ENCODE data around the gene MAD1L1. TPM values are rescaled to one million over a fixed set of nuclear protein-coding genes. Genes with fewer than 3 reads are reported as not detected.

Gene MAD1L1
- polyA plus RNA-seq, 6 donors from 2014 or later, result 109 to 209 (median 158) TPM

- peak overlapping the region in 1 of 8 donors; percentile 59 for H3K4me3 Mint-ChIP-seq
- ATAC-seq (ENCODE audit: low read depth in 2 of 2), result no peak
- peak overlapping the region in 2 of 6 donors; percentile 54 to 60 for H3K27ac Mint-ChIP-seq
- peaks cover 11 to 14% of the 10 kb centered on the region in 2 donors for H3K36me3 Mint-ChIP-seq
- no peaks in the 10 kb centered on the region for H3K27me3 Mint-ChIP-seq
- DNase-seq, result no peak
- peaks cover 4 to 14% (median 10%) of the 10 kb centered on the region in 7 donors for H3K9me3 Mint-ChIP-seq
- peaks cover 47 to 61% (median 60%) of the 10 kb centered on the region in 3 donors for H3K4me1 Mint-ChIP-seq
These were observed 200.5 kb downstream of the MAD1L1 start for GRCh38 chr7:2032030-2032875.

- Mint-ChIP-seq H3K27ac (peak overlapping the region in 4 of 6 donors; percentile 17 to 88 (median 78)), H3K27me3 (no peaks in the 10 kb centered on the region), H3K4me1 (peaks cover 42 to 53% (median 52%) of the 10 kb centered on the region in 3 donors), H3K9me3 (peaks cover 5 to 18% (median 12%) of the 10 kb centered on the region in 7 donors), H3K36me3 (peaks cover 13 to 14% of the 10 kb centered on the region in 2 donors), H3K4me3 (peak overlapping the region in 5 of 8 donors; percentile 57 to 82 (median 67))
- ATAC-seq (ENCODE audit: low read depth in 2 of 2) (peak in 1 of 2 donors; percentile 12), DNase-seq (no peak)
These were observed 201.3 kb downstream of the MAD1L1 start for GRCh38 chr7:2031451-2031845.

GRCh38 chr7:2030475-2031450 is 202.0 kb downstream of the MAD1L1 start:
- DNase-seq, result peak; percentile 51
- ATAC-seq (ENCODE audit: low read depth in 2 of 2), result peak; percentile 95 to 97
- peaks cover 14 to 16% of the 10 kb centered on the region in 2 donors for H3K36me3 Mint-ChIP-seq
- H3K4me1 Mint-ChIP-seq, result peaks cover 44 to 51% (median 50%) of the 10 kb centered on the region in 3 donors
- no peaks in the 10 kb centered on the region for H3K27me3 Mint-ChIP-seq
- H3K9me3 Mint-ChIP-seq, result peaks cover 5 to 23% (median 13%) of the 10 kb centered on the region in 7 donors
- peak overlapping the region in 6 of 8 donors; percentile 42 to 82 (median 67) for H3K4me3 Mint-ChIP-seq
- peak overlapping the region in 5 of 6 donors; percentile 58 to 88 (median 73) for H3K27ac Mint-ChIP-seq

DNA sequence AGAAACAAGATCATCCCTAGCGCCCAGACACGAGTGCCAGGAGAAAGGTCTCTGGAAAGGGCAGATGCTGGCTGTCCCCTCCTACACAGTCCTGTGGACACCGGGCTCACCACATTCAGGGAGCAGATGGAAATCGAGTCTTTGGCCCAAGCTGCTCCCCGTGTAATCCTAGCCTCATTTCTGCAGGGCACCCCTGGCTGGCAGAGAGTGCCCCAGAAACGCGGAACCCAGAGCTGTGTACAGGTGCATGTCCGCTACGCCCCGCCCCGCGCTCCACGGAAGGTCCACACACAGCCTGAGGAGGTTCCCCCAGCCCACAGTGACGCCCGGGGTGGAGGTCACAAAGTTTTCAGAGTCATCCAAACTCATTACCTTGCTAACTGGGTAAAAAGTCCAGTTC is 202.8 kb downstream of the MAD1L1 start:
- Mint-ChIP-seq H3K9me3 (peaks cover 9 to 30% (median 19%) of the 10 kb centered on the region in 7 donors), H3K27ac (peak overlapping the region in 2 of 6 donors; percentile 5 to 53), H3K4me3 (no peak overlapping the region), H3K4me1 (peaks cover 44 to 50% (median 49%) of the 10 kb centered on the region in 3 donors), H3K27me3 (no peaks in the 10 kb centered on the region), H3K36me3 (peaks cover 19 to 21% of the 10 kb centered on the region in 2 donors)
- DNase-seq (no peak), ATAC-seq (ENCODE audit: low read depth in 2 of 2) (no peak)

- ATAC-seq (ENCODE audit: low read depth in 2 of 2) (no peak), DNase-seq (no peak)
- H3K27me3 Mint-ChIP-seq, result no peaks in the 10 kb centered on the region
These were observed 203.4 kb downstream of the MAD1L1 start for GRCh38 chr7:2029211-2029905.

GRCh38 chr7:2028733-2029132 is 204.0 kb downstream of the MAD1L1 start:
- DNase-seq, result no peak
- peaks cover 21 to 29% of the 10 kb centered on the region in 2 donors for H3K36me3 Mint-ChIP-seq
- peaks cover 14 to 41% (median 27%) of the 10 kb centered on the region in 7 donors for H3K9me3 Mint-ChIP-seq
- H3K27ac Mint-ChIP-seq, result peak overlapping the region in 1 of 6 donors; percentile 88
- ATAC-seq (ENCODE audit: low read depth in 2 of 2), result no peak
- peaks cover 45 to 52% (median 48%) of the 10 kb centered on the region in 3 donors for H3K4me1 Mint-ChIP-seq
- no peaks in the 10 kb centered on the region for H3K27me3 Mint-ChIP-seq
- no peak overlapping the region for H3K4me3 Mint-ChIP-seq

More at GRCh38 chr7:2029211-2029905, 203.4 kb downstream of the MAD1L1 start:
- peak overlapping the region in 4 of 6 donors; percentile 15 to 88 (median 46) for H3K27ac Mint-ChIP-seq
- peaks cover 12 to 35% (median 22%) of the 10 kb centered on the region in 7 donors for H3K9me3 Mint-ChIP-seq
- peaks cover 40 to 49% (median 48%) of the 10 kb centered on the region in 3 donors for H3K4me1 Mint-ChIP-seq
- H3K36me3 Mint-ChIP-seq, result peaks cover 21 to 25% of the 10 kb centered on the region in 2 donors
- peak overlapping the region in 3 of 8 donors; percentile 24 to 72 (median 67) for H3K4me3 Mint-ChIP-seq

GRCh38 chr7:2025188-2025587 is 207.6 kb downstream of the MAD1L1 start:
- no peak for ATAC-seq (ENCODE audit: low read depth in 2 of 2)
- Mint-ChIP-seq H3K4me1 (peaks cover 32 to 40% (median 35%) of the 10 kb centered on the region in 3 donors), H3K36me3 (peaks cover 21 to 29% of the 10 kb centered on the region in 2 donors), H3K9me3 (peaks cover 14 to 41% (median 27%) of the 10 kb centered on the region in 7 donors), H3K27ac (no peak overlapping the region), H3K4me3 (peak overlapping the region in 1 of 8 donors; percentile 68), H3K27me3 (no peaks in the 10 kb centered on the region)
- no peak for DNase-seq

GRCh38 chr7:2024567-2024918 is 208.2 kb downstream of the MAD1L1 start:
- no peak for ATAC-seq (ENCODE audit: low read depth in 2 of 2)
- H3K4me3 Mint-ChIP-seq, result peak overlapping the region in 2 of 8 donors; percentile 9 to 68
- peaks cover 21 to 29% of the 10 kb centered on the region in 2 donors for H3K36me3 Mint-ChIP-seq

DNA sequence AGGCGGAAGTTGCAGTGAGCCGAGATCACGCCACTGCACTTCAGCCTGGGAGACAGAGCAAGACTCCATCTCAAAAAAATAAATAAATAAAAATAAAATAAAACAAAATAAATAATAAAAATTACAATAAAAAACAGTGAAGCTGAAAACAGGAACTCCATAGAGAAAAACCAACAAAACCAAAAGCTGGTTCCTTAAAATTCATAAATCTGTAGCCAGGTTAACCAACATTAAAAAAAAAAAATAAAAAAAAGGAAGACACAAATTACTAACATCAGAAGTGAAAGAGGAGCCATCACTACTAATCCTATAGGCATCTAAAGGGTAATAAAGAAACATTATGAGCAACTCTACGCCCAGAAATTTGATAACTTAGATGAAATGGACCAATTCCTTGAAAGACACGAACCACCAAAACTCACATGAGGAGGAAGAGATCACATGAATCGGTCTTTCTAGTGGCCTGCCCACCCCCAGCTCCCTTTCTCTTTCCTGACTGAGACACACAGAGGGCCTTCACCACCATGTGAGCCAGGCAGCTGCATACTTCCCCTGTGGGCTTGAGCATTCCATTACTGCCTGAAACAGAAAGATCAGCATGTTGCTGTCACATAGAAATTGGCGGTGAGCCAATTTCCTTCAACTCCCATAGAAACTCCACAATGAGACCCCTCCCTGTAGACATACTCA is 208.7 kb downstream of the MAD1L1 start:
- H3K9me3 Mint-ChIP-seq, result peaks cover 14 to 41% (median 25%) of the 10 kb centered on the region in 7 donors
- no peak for ATAC-seq (ENCODE audit: low read depth in 2 of 2)
- peaks cover 40 to 42% (median 42%) of the 10 kb centered on the region in 3 donors for H3K4me1 Mint-ChIP-seq
- peaks cover 18 to 24% of the 10 kb centered on the region in 2 donors for H3K36me3 Mint-ChIP-seq
- peak overlapping the region in 4 of 6 donors; percentile 56 to 75 (median 70) for H3K27ac Mint-ChIP-seq
- DNase-seq, result no peak
- H3K4me3 Mint-ChIP-seq, result peak overlapping the region in 2 of 8 donors; percentile 9 to 68
- no peaks in the 10 kb centered on the region for H3K27me3 Mint-ChIP-seq

More at GRCh38 chr7:2024567-2024918, 208.2 kb downstream of the MAD1L1 start:
- Mint-ChIP-seq H3K27ac (peak overlapping the region in 2 of 6 donors; percentile 66 to 67), H3K9me3 (peaks cover 14 to 41% (median 27%) of the 10 kb centered on the region in 7 donors), H3K4me1 (peaks cover 37 to 40% (median 39%) of the 10 kb centered on the region in 3 donors), H3K27me3 (no peaks in the 10 kb centered on the region)
- DNase-seq, result no peak

DNA sequence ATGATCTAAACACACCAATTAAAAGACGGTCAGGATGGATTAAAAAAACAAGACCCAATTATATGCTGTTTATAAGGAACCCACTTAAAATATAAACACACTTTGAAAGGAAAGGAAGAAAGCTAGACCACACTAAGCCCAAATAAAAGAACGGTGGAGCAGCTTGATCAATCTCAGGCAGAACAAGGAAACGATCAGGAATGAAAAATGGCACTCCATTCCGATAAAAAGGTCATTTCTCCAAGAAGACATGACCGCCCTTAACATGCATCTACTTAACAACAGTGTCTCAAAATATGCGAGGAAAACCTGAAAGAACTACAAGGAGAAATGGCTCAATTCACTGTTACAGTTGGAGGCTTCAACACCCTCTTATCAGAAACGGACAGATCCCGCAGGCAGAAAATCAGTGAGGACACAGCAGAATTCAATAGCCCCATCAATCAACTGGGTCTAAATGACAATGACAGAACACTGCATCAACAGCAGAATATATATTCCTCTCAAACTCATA is 210.0 kb downstream of the MAD1L1 start:
- ATAC-seq (ENCODE audit: low read depth in 2 of 2) (no peak), DNase-seq (no peak)
- peaks cover 42 to 49% (median 44%) of the 10 kb centered on the region in 3 donors for H3K4me1 Mint-ChIP-seq
- peaks cover 9 to 34% (median 19%) of the 10 kb centered on the region in 7 donors for H3K9me3 Mint-ChIP-seq
- no peak overlapping the region for H3K4me3 Mint-ChIP-seq
- H3K27ac Mint-ChIP-seq, result peak overlapping the region in 3 of 6 donors; percentile 31 to 93 (median 45)
- peaks cover 11 to 16% of the 10 kb centered on the region in 2 donors for H3K36me3 Mint-ChIP-seq
- no peaks in the 10 kb centered on the region for H3K27me3 Mint-ChIP-seq

- Mint-ChIP-seq H3K27ac (peak overlapping the region in 3 of 6 donors; percentile 21 to 93 (median 76)), H3K4me3 (peak overlapping the region in 1 of 8 donors; percentile 59), H3K4me1 (peaks cover 47 to 57% (median 49%) of the 10 kb centered on the region in 3 donors), H3K36me3 (peaks cover 11 to 16% of the 10 kb centered on the region in 2 donors), H3K27me3 (no peaks in the 10 kb centered on the region), H3K9me3 (peaks cover 9 to 28% (median 17%) of the 10 kb centered on the region in 7 donors)
- ATAC-seq (ENCODE audit: low read depth in 2 of 2), result no peak
- no peak for DNase-seq
These were observed 210.7 kb downstream of the MAD1L1 start for GRCh38 chr7:2022021-2022409.

All from naive B cell (primary cell).